ENCODE data around the gene FAM184A. TPM values are rescaled to one million over a fixed set of nuclear protein-coding genes. Genes with fewer than 3 reads are reported as not detected.

Gene FAM184A
- total and polyA plus RNA-seq, 2 donors (not counting 3 experiments of a cell fraction or from before 2014, with no cell fraction given), result 0.04 to 0.84 TPM

DNA sequence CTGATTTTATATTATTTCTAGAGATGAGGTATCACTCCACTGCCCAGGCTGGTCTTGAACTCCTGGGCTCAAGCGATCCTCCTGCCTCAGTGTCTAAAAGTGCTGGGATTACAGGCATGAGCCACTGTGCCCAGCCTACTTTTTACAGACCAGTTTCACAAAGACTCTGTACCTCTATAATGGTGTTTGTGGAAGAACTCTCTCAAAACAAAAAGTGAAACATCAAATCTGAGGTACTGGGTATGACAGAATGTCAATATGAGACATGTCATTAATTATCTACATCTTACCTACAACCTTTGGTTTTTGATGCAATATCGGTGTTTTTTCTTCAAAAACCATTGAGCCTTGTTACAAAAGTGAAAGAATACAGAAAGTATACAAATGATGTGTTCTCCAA lies 94.1 kb downstream of the FAM184A start:
- intact Hi-C loops (cut with micrococcal nuclease) (no loop called here), dilution Hi-C loops (cut with MboI; ENCODE audit: extremely low pct_ligation_motif_present, low sequenced_read_pairs) (no loop called here)
- Histone ChIP-seq H3K4me3 (replicated peaks in 1 of 3; ENCODE audit: insufficient read depth in 1 of 3, low read depth in 1 of 3, low read length in 3 of 3) (no peak overlapping the region), H3K36me3 (ENCODE audit: control insufficient read depth in 2 of 2, extremely low read depth in 1 of 2, insufficient read depth in 2 of 2, low read length in 2 of 2) (no peaks in the 10 kb centered on the region), H3K27me3 (ENCODE audit: control insufficient read depth in 2 of 2, insufficient read depth in 2 of 2, low read length in 2 of 2) (no peaks in the 10 kb centered on the region), H3K9ac (replicated peaks; ENCODE audit: extremely low read depth, insufficient read depth, low read length) (no peak overlapping the region), H3K27ac (ENCODE audit: insufficient read depth, low read depth, low read length) (no peak overlapping the region), H3K4me1 (ENCODE audit: control insufficient read depth, extremely low read depth, insufficient read depth, low read length) (no peaks in the 10 kb centered on the region), H4K20me1 (replicated peaks; ENCODE audit: control insufficient read depth, extremely low read depth, insufficient read depth, low read length) (no peaks in the 10 kb centered on the region), H3K9me3 (replicated peaks; ENCODE audit: control insufficient read depth, insufficient read depth, low read length) (no peaks in the 10 kb centered on the region), H3K9me1 (replicated peaks; ENCODE audit: control insufficient read depth, extremely low read depth, insufficient read depth, low read length) (no peaks in the 10 kb centered on the region), H3K79me2 (ENCODE audit: control insufficient read depth, insufficient read depth, low read length) (no peaks in the 10 kb centered on the region), H2AFZ (ENCODE audit: low read depth, low read length) (no peak overlapping the region), H3K4me2 (ENCODE audit: insufficient read depth, low read length) (no peak overlapping the region)
- TF ChIP-seq EZH2 (IDR thresholded peaks at IDR 0.05; ENCODE audit: borderline replicate concordance, low read depth, low read length, severe bottlenecking) (no peak), JUN (IDR thresholded peaks at IDR 0.05; ENCODE audit: borderline replicate concordance, insufficient read depth, insufficient read length, low read depth) (no peak), MYC (IDR thresholded peaks at IDR 0.05; ENCODE audit: low read depth, low read length) (no peak), POLR2AphosphoS5 (IDR thresholded peaks at IDR 0.05; ENCODE audit: insufficient read depth, low read depth, low read length) (no peak)
- TF ChIP-seq, protein P1, sequence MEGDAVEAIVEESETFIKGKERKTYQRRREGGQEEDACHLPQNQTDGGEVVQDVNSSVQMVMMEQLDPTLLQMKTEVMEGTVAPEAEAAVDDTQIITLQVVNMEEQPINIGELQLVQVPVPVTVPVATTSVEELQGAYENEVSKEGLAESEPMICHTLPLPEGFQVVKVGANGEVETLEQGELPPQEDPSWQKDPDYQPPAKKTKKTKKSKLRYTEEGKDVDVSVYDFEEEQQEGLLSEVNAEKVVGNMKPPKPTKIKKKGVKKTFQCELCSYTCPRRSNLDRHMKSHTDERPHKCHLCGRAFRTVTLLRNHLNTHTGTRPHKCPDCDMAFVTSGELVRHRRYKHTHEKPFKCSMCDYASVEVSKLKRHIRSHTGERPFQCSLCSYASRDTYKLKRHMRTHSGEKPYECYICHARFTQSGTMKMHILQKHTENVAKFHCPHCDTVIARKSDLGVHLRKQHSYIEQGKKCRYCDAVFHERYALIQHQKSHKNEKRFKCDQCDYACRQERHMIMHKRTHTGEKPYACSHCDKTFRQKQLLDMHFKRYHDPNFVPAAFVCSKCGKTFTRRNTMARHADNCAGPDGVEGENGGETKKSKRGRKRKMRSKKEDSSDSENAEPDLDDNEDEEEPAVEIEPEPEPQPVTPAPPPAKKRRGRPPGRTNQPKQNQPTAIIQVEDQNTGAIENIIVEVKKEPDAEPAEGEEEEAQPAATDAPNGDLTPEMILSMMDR (IDR thresholded peaks at IDR 0.05; ENCODE audit: extremely low read depth in 1 of 2, insufficient read depth in 1 of 2, low read depth in 1 of 2, low read length in 2 of 2), result no peak
- TF ChIP-seq, protein P2, sequence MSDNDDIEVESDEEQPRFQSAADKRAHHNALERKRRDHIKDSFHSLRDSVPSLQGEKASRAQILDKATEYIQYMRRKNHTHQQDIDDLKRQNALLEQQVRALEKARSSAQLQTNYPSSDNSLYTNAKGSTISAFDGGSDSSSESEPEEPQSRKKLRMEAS (IDR thresholded peaks at IDR 0.05; ENCODE audit: insufficient read depth, insufficient read length), result no peak
- no TSS peak for BruUV-seq (replicated peaks)
- ChIA-PET POLR2A (no interaction called here), CTCF (no interaction called here)
- FAIRE-seq, result no peak
- DNase-seq (ENCODE audit: low read depth, low spot score), result no peak

DNA sequence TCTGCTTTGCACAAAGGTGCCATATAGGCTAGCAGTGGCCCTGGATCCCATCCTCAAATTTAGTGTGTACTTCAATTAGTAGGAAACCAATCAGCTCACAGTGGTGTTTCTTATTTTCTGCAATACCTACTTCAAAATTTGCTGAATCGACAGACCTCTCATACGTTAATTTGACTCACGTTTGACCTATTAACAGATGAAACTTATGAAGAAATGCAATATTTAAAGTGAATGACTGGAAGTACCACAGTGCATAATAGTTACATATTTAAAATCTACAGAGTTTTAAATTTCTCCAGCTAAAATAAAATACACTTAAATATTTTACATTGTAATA lies 95.9 kb downstream of the FAM184A start:
- no TSS peak for BruUV-seq (replicated peaks)
- Histone ChIP-seq H3K27me3 (ENCODE audit: control insufficient read depth in 2 of 2, insufficient read depth in 2 of 2, low read length in 2 of 2) (no peaks in the 10 kb centered on the region), H3K4me2 (ENCODE audit: insufficient read depth, low read length) (no peak overlapping the region), H3K4me1 (ENCODE audit: control insufficient read depth, extremely low read depth, insufficient read depth, low read length) (no peaks in the 10 kb centered on the region), H3K9ac (replicated peaks; ENCODE audit: extremely low read depth, insufficient read depth, low read length) (no peak overlapping the region), H4K20me1 (replicated peaks; ENCODE audit: control insufficient read depth, extremely low read depth, insufficient read depth, low read length) (no peaks in the 10 kb centered on the region), H3K9me3 (replicated peaks; ENCODE audit: control insufficient read depth, insufficient read depth, low read length) (no peaks in the 10 kb centered on the region), H3K36me3 (ENCODE audit: control insufficient read depth in 2 of 2, extremely low read depth in 1 of 2, insufficient read depth in 2 of 2, low read length in 2 of 2) (no peaks in the 10 kb centered on the region), H3K79me2 (ENCODE audit: control insufficient read depth, insufficient read depth, low read length) (no peaks in the 10 kb centered on the region), H3K27ac (ENCODE audit: insufficient read depth, low read depth, low read length) (no peak overlapping the region), H3K9me1 (replicated peaks; ENCODE audit: control insufficient read depth, extremely low read depth, insufficient read depth, low read length) (no peaks in the 10 kb centered on the region), H3K4me3 (replicated peaks in 1 of 3; ENCODE audit: insufficient read depth in 1 of 3, low read depth in 1 of 3, low read length in 3 of 3) (no peak overlapping the region), H2AFZ (ENCODE audit: low read depth, low read length) (no peak overlapping the region)
- intact Hi-C loops (cut with micrococcal nuclease), result no loop called here
- TF ChIP-seq POLR2AphosphoS5 (IDR thresholded peaks at IDR 0.05; ENCODE audit: insufficient read depth, low read depth, low read length) (no peak), GATA2 (IDR thresholded peaks at IDR 0.05; ENCODE audit: insufficient read depth, insufficient read length, low read depth, low read length) (no peak), JUN (IDR thresholded peaks at IDR 0.05; ENCODE audit: borderline replicate concordance, insufficient read depth, insufficient read length, low read depth) (no peak), MYC (IDR thresholded peaks at IDR 0.05; ENCODE audit: low read depth, low read length) (no peak), EZH2 (IDR thresholded peaks at IDR 0.05; ENCODE audit: borderline replicate concordance, low read depth, low read length, severe bottlenecking) (no peak), POLR2A (IDR thresholded peaks at IDR 0.05; ENCODE audit: low read depth, low read length) (no peak), FOS (IDR thresholded peaks at IDR 0.05; ENCODE audit: borderline replicate concordance, insufficient read depth, low read length) (no peak)
- TF ChIP-seq, protein P2 (IDR thresholded peaks at IDR 0.05; ENCODE audit: insufficient read depth, insufficient read length), result no peak
- TF ChIP-seq, protein P1 (IDR thresholded peaks at IDR 0.05; ENCODE audit: extremely low read depth in 1 of 2, insufficient read depth in 1 of 2, low read depth in 1 of 2, low read length in 2 of 2), result no peak
- FAIRE-seq (no peak), DNase-seq (ENCODE audit: low read depth, low spot score) (no peak)
- dilution Hi-C loops (cut with MboI; ENCODE audit: extremely low pct_ligation_motif_present, low sequenced_read_pairs), result no loop called here
- POLR2A ChIA-PET, result no interaction called here
- CTCF ChIA-PET, result interaction anchor here (1.2 kb wide), 1 partner anchor 13 kb away, joined by 3 read pairs; no protein-coding TSS in a partner anchor

All from endothelial cell of umbilical vein (primary cell).